HepG2 (cell line): ENCODE results near the gene ATRNL1. TPM values are rescaled to one million over a fixed set of nuclear protein-coding genes. Genes with fewer than 3 reads are reported as not detected.

Experiments used
- JUND ChIP-seq: sonication (generic); formaldehyde crosslinking; IDR thresholded peaks from 2 replicates; pipeline ENCODE4 v1.8.0; 2022; ENCODE audit warnings: mild to moderate bottlenecking, missing genetic modification reagents
- RNF219 ChIP-seq: sonication (generic); formaldehyde crosslinking; IDR thresholded peaks from 2 replicates; pipeline ENCODE4 v1.5.0; 2020; ENCODE audit warnings: mild to moderate bottlenecking, missing genetic modification reagents
- ZBTB43 ChIP-seq: sonication (generic); formaldehyde crosslinking; conservative IDR thresholded peaks from 2 replicates; pipeline ENCODE4 v1.4.0; 2020; ENCODE audit warnings: missing genetic modification reagents
- ZNF318 ChIP-seq: sonication (generic); formaldehyde crosslinking; IDR thresholded peaks from 2 replicates; pipeline ENCODE4 v1.4.0; 2020; ENCODE audit warnings: mild to moderate bottlenecking, missing genetic modification reagents
- polyA plus RNA-seq, 8 experiments: library from polyadenylated mRNA; depleted of rRNA in 3 of 8; stranded (reverse) in 7 of 8; unstranded in 1 of 8; fragments of >200 nt; fragmentation: Illumina TruSeq in 4 of 8; extraction: Trizol in 4 of 8; gene quantifications; 2 replicates each; pipeline versions ENCODE4 v1.2.1 to v1.2.3, GENCODE V29; 2011 to 2016; ENCODE audit warnings: low read depth in 4 of 8, missing spikeins in 1 of 8, mixed read lengths in 1 of 8; ENCODE audit not compliant: insufficient read depth in 1 of 8
- total RNA-seq, 5 experiments: library from RNA; depleted of rRNA; stranded (reverse); fragments of >200 nt; fragmentation: Illumina TruSeq; extraction: Trizol; gene quantifications; 2 replicates each; pipeline ENCODE4 v1.2.3, GENCODE V29; 2016; ENCODE audit warnings: low read depth in 1 of 5

The ATRNL1 gene
- total and polyA plus RNA-seq, 2 of the 13 experiments (the other 11 are each of a cell fraction or from before 2014, with no cell fraction given), result 0.04 TPM; not detected in 1

GRCh38 chr10:115052226-115052625 is 40.9 kb upstream of the ATRNL1 start (continued):
- TF ChIP-seq ZBTB43 (CRISPR knock-in tag) (no peak), ZNF318 (no peak), JUND (CRISPR knock-in tag) (no peak), RNF219 (no peak)
- TF ChIP-seq, all 625 proteins: peak for 0
